ENCODE results near the gene PTGDS.

PTGDS gene

DNA sequence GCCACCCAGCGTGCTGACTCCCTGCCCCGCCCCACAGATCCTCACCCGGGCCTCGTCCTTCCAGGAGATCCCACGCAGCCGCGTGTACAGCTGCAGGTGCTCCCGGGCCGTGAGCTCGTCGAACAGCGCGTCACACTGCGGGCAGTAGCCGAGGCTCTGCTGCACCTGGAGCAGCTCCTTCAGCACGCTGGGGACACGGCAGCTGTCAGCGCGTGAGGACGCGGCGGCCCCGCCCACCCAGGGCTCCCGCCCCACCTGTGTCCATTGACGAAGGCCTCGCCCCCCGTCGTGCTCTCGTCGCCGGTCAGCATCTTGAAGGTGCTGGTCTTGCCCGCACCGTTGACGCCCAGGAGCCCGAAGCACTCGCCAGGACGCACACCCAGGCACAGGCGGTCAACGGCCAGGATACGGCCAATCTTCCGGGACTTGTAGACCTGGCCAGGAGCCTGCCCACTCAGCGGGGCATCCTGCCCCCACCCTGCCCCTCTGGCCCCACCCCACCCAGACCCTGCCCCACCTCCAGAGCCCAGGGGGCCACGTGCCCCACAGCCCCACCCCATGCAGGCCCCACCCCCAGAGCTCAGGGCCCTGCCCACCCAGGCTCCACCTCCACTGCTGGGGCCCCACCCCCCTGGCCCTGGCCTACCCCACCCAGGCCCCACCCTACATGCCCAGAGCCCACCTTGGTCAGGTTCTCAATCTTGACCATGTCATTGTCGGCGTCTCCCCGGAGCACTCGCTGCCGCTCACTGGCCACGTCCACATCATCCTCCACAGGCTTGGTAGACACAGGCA, 32.8 kb downstream of the PTGDS start:
- Mint-ChIP-seq H3K9me3 (ENCODE audit: low read depth) (no peaks in the 10 kb centered on the region), H3K36me3 (no peaks in the 10 kb centered on the region), H3K4me1 (ENCODE audit: low read depth) (peaks cover 4% of the 10 kb centered on the region), H3K27me3 (no peaks in the 10 kb centered on the region), H3K4me3 (no peak overlapping the region), H3K27ac (no peak overlapping the region)

DNA sequence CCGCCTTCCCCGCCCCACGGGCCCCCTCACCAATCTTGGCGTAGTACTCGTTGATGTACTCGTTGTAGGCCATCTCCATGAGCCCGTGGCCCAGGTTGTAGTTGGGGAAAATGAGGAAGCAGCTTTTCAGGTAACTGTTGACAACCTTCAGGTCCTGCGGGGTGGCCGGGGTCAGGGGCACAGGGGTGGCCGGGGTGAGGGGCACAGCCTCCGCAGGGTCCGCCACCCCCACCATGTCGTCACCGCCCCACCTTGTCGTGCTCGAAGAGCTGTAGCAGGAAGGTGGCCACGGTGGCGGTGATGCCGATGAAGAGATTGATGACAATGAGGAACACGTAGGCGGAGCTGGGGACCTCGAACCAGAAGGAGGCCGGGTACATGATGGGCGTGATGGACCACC, 33.9 kb downstream of the PTGDS start:
- peaks cover 2% of the 10 kb centered on the region for H3K4me1 Mint-ChIP-seq (ENCODE audit: low read depth)
- no peaks in the 10 kb centered on the region for H3K27me3 Mint-ChIP-seq
- H3K9me3 Mint-ChIP-seq (ENCODE audit: low read depth), result no peaks in the 10 kb centered on the region
- no peak overlapping the region for H3K4me3 Mint-ChIP-seq
- no peak overlapping the region for H3K27ac Mint-ChIP-seq
- H3K36me3 Mint-ChIP-seq, result no peaks in the 10 kb centered on the region

DNA sequence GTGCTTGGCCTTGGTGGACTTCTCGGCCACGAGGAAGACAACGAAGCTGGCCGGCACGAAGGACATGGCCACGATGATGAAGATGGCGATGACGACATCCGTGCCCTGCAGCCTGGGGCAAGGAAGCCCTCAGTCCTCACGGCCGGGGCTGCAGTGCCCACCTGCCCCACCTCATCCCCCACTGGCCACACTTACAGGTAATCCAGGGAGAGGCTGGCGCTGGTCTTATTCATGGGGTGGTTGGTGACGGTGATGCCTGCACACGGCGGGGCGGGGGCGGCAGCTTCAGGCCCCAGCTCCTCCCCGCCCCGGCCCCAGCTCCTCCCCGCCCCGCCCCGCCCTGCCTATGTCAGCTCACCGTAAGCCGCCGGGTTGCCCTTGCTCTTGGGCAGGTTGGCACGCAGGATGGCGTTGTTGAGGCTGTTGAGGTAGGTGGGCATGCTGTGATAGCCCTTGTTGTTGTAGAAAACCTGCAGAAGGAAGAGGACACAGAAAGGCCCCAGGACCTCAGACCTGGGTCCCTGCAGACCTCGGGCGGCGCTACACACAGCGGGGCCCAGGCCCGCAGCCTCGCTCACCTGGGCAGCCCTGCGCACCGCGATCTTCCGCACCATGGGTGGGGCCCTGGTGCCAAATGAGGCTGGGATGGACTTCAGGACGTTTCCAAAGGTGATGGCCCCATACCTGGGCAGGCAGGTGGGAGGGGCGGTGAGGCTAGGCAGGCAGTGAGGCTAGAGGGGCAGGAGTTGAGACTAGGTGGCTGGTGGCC, 34.8 kb downstream of the PTGDS start:
- Mint-ChIP-seq H3K36me3 (no peaks in the 10 kb centered on the region), H3K27ac (no peak overlapping the region), H3K4me1 (ENCODE audit: low read depth) (no peaks in the 10 kb centered on the region), H3K9me3 (ENCODE audit: low read depth) (no peaks in the 10 kb centered on the region), H3K27me3 (no peaks in the 10 kb centered on the region), H3K4me3 (no peak overlapping the region)

DNA sequence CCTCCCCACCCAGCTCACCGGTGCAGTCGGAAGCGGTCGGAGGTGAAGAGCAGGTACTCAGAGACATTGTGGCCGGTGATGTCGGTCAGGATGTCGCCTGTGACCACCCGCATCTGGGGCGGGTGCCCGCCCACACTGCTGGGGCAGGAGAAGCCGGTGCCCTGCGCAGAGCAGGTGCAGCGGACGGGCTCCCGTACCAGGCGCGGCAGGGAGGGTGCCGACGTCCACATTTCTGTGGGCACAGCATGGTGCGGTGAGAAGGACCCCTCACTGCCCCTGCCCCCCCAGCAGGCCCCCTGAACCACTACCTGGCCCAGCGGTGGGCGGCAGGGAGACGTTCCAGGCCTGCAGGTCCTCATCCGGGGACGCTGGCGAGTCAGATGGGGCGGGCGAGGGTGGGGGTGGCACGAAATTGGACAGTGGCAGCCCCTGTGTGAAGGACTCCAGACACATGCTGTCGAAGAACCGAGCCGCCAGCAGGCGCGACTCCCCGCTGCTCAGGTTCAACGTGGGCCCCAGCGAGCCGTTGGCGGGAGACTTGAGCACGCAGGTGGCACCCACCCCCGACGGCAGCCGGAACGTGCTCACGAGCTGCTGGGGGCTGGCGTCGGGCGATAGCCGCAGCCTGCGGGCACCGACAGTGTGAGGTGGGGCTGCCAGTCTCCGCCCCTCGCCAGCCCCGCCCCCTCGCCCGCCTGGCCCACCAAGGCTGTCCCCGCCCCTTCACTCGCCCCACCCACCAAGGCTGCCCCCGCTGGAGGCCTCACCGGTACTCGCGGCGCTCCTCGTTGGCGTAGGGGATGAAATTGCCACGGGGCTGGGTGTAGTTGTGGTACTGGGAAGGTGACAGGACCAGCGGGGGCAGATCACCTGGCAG, 35.6 kb downstream of the PTGDS start:
- H3K4me1 Mint-ChIP-seq (ENCODE audit: low read depth), result no peaks in the 10 kb centered on the region
- H3K27me3 Mint-ChIP-seq, result no peaks in the 10 kb centered on the region
- H3K9me3 Mint-ChIP-seq (ENCODE audit: low read depth), result no peaks in the 10 kb centered on the region
- H3K4me3 Mint-ChIP-seq, result no peak overlapping the region
- no peaks in the 10 kb centered on the region for H3K36me3 Mint-ChIP-seq
- no peak overlapping the region for H3K27ac Mint-ChIP-seq

DNA sequence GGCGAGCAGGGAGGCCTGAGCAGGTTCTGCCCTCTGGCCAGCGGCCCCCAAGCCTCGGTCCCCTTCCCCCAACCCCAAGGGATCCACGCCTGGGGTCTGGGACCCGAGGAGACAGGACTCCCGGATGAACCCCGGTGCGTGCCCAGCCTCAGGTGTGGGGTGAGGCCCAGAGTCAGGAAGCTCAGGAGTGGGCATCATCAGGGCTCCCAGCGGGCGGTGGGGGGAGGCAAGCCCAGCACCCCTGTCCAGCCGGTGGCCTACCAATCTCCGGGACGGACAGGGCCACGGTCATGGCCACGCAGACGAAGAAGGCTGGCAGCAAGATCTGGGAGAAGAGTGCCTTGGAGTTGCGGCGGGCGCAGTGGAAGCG, 36.3 kb downstream of the PTGDS start:
- no peaks in the 10 kb centered on the region for H3K27me3 Mint-ChIP-seq
- H3K4me1 Mint-ChIP-seq (ENCODE audit: low read depth), result no peaks in the 10 kb centered on the region
- no peak overlapping the region for H3K27ac Mint-ChIP-seq
- no peaks in the 10 kb centered on the region for H3K36me3 Mint-ChIP-seq
- H3K9me3 Mint-ChIP-seq (ENCODE audit: low read depth), result no peaks in the 10 kb centered on the region
- H3K4me3 Mint-ChIP-seq, result no peak overlapping the region

DNA sequence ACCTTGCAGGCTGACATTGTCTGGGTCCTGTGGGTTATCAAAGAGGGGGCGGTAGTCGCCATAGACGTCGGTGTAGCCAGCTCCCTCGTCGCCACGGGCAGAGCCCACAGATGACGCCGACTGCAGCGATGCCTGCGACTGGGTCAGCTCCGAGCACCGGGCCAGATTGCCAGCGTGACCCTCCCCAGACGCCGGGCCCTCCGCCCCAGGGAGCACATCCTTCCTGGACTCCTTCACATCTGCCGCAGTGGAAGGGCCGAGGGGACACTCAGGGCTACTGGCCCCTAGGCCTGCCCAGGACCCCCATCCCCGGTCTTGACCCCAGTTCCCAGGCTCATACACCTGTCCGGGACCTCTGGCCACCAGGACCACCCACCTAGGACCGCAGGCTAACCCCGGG, 36.9 kb downstream of the PTGDS start:
- Mint-ChIP-seq H3K27me3 (no peaks in the 10 kb centered on the region), H3K4me1 (ENCODE audit: low read depth) (no peaks in the 10 kb centered on the region), H3K36me3 (no peaks in the 10 kb centered on the region), H3K27ac (no peak overlapping the region), H3K9me3 (ENCODE audit: low read depth) (no peaks in the 10 kb centered on the region), H3K4me3 (no peak overlapping the region)

DNA sequence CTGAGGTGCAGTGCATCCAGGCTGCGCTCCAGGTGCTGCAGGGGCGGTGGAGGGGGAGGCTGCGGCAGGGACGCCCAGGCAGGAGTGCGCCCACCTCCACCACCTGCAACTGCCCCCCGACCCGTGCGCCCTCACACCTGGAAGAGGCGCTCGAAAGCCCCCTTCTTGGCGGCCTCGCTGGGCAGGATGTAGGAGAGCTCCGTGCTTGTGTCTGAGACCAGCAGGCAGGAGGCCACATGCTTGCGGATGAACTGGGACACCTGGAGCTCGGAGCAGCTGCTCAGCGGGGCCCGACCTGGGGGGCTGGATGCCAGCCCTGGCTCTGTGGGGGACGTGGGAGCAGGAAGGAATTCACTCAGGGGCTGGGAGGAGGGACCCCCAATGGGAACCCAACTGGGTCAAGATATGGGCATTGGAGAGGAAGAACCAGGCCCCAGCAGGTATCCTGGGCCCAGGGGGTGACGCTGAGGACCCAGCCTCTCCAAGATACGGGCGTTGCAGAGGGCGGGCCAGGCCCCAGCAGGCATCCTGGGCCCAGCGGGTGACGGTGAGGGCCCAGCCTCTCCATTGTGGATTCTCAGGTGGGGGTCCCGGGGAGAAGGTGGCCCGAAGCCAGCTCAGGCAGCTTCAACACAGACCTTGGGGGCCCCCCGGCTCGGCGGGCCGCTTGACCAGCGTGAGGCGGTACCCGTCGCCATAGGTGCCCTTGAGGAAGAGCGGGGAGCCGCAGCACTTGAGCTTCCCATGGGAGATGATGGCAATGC, 37.7 kb downstream of the PTGDS start:
- H3K27ac Mint-ChIP-seq, result no peak overlapping the region
- no peak overlapping the region for H3K4me3 Mint-ChIP-seq
- H3K27me3 Mint-ChIP-seq, result no peaks in the 10 kb centered on the region
- no peaks in the 10 kb centered on the region for H3K36me3 Mint-ChIP-seq
- no peaks in the 10 kb centered on the region for H3K4me1 Mint-ChIP-seq (ENCODE audit: low read depth)
- no peaks in the 10 kb centered on the region for H3K9me3 Mint-ChIP-seq (ENCODE audit: low read depth)

DNA sequence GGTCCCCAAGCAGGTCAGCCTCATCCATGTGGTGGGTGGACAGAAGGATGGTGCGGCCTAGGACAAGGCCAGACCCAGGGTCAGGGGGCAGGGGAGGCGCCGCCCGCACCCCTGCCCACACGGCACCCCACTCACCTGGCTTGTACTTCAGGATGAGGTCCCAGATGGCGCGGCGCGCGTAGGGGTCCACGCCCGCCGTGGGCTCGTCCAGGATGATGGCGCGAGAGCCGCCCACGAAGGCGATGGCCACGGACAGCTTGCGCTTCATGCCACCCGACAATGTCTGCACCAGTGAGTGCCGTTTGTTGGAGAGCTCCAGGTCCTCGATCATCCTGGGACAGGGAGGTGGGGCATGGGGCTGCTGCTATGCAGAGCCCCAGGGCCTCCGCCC, 38.2 kb downstream of the PTGDS start:
- Mint-ChIP-seq H3K9me3 (ENCODE audit: low read depth) (no peaks in the 10 kb centered on the region), H3K4me3 (no peak overlapping the region), H3K27ac (no peak overlapping the region), H3K27me3 (no peaks in the 10 kb centered on the region), H3K4me1 (ENCODE audit: low read depth) (no peaks in the 10 kb centered on the region), H3K36me3 (no peaks in the 10 kb centered on the region)

DNA sequence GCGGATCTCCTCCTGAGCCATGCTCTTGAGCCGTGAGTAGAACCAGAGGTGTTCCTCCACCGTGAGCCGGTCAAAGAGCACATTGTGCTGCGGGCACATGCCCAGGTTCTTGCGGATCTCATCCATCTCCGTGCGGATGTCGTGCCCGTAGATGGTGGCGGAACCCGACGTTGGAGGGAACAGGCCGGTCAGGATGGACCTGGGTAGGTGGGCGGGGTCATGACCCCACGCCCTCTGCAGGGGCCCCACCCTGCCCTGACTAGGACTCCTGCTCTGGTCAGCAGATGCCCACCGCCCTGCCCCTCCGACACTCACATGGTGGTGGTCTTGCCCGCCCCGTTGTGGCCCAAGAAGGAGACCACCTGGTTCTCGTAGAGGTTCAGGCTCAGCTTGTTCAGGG, 38.7 kb downstream of the PTGDS start:
- H3K4me1 Mint-ChIP-seq (ENCODE audit: low read depth), result no peaks in the 10 kb centered on the region
- H3K9me3 Mint-ChIP-seq (ENCODE audit: low read depth), result no peaks in the 10 kb centered on the region
- no peak overlapping the region for H3K27ac Mint-ChIP-seq
- no peaks in the 10 kb centered on the region for H3K27me3 Mint-ChIP-seq
- no peaks in the 10 kb centered on the region for H3K36me3 Mint-ChIP-seq
- no peak overlapping the region for H3K4me3 Mint-ChIP-seq

DNA sequence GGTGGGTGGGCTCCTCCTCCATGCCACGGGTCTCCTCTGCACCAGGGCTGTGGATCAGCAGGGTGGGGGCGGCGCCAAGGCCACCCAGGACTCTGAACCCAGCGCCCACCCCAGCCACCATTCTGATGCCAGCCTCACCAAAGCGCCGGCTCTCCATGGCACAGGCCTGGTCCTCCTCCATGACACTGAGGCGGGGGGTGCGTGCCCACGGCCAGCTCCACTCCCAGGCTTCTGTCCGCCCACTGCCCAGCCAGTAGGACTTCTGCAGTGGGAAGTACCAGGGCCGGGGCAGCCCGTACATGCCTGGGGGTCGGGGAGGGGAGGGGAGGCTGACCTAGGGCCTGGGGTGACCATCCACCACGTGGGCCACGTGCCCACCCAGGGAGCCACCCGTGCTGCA, 39.1 kb downstream of the PTGDS start:
- Mint-ChIP-seq H3K27ac (no peak overlapping the region), H3K4me3 (no peak overlapping the region), H3K36me3 (no peaks in the 10 kb centered on the region)

DNA sequence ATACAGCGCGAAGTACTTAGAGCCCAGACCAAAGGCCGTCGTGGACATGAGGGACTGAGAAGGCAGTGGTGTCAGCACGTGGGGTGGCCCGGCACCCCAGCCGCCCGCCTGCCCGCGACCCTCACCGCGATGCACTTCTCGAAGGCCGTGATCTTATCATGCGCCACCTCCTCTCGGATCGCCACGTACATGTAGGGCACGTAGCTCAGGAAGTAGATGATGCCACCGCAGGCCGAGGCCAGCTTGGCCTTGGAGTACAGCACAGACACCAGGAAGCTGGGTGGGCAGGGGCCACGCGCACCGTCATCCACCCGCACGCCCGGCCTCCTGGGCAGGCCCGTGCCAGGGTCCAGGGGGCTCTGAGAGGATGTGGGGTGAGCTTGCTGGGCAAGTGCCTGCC, 39.8 kb downstream of the PTGDS start:
- Mint-ChIP-seq H3K9me3 (ENCODE audit: low read depth) (no peaks in the 10 kb centered on the region), H3K36me3 (no peaks in the 10 kb centered on the region), H3K27ac (no peak overlapping the region), H3K4me1 (ENCODE audit: low read depth) (no peaks in the 10 kb centered on the region), H3K4me3 (no peak overlapping the region), H3K27me3 (no peaks in the 10 kb centered on the region)

More for the DNA sequence above, 39.1 kb downstream of the PTGDS start:
- Mint-ChIP-seq H3K27me3 (no peaks in the 10 kb centered on the region), H3K9me3 (ENCODE audit: low read depth) (no peaks in the 10 kb centered on the region), H3K4me1 (ENCODE audit: low read depth) (no peaks in the 10 kb centered on the region)

DNA sequence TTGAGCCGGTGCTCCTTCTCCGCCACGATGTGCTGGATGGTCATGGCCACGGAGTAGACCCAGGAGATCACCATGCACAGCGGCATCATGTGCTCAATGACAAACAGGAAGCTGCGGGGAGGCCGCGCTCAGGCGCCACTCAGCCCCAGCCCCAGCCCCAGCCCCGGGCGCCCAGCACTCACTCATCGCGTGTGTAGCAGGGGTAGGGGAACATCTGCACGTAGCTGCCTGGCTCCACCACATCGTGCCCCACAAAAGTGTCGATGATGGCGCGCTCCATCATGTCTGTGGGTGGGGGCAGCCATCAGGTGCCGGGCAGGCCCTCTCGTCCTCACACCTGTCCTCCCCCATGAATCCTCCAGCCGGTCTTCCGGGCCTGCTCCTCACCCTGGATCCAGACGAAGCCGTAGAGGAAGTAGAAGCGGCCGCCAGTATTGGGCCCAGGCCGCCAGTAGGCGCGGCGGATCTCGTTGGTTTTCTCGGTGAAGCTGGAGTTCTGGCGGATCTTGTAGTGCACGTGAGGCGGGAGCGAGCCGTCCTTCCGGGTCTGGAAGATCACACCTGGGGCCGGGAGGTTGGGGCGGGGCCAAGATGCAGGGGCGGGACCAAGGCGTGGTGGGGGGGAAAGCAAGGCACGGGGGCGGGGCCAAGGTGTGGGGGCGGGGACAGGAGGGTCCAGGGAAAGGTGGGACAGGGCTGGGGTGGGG, 40.6 kb downstream of the PTGDS start:
- H3K9me3 Mint-ChIP-seq (ENCODE audit: low read depth), result no peaks in the 10 kb centered on the region
- no peaks in the 10 kb centered on the region for H3K36me3 Mint-ChIP-seq
- no peaks in the 10 kb centered on the region for H3K27me3 Mint-ChIP-seq

DNA sequence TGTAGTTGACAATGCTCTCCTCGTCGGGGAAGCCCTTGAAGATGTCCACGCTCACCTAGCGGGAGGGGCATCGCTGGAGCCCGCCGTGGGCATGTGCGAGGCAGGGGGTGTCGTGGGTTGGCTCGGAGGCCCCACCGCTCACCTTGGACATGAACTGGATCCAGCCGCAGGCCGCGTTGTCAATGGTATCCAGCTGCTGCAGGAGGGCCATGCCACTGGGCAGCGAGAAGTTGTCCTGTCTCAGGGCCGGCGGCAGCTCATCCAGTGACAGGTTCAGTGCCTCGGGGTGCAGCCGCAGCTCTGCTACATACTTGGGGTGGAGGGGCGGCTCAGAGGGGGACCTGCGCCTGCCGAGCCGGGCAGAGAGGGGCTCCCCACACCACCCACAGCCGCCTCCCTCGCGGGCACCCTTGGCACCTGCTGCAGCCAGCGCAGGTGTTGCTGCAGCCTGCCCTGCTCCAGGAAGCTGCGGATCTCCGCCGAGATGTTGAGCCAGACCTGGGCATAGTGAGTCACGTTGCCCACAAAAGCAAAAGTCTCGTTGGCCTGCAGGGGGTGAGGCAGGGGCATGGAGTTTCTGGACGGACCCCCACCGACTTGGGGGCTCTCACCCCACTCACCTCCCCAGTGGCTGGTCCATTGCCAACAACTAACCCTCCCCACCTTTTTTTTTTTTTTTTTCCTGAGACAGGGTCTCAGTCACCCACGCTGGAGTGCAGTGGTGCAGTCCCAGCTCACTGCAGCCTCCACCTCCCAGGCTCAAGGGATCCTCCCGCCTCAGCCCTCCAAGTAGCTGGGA, 41.7 kb downstream of the PTGDS start:
- Mint-ChIP-seq H3K27ac (no peak overlapping the region), H3K36me3 (no peaks in the 10 kb centered on the region), H3K27me3 (no peaks in the 10 kb centered on the region), H3K9me3 (ENCODE audit: low read depth) (no peaks in the 10 kb centered on the region), H3K4me3 (no peak overlapping the region), H3K4me1 (ENCODE audit: low read depth) (no peaks in the 10 kb centered on the region)

More for the DNA sequence above, 40.6 kb downstream of the PTGDS start:
- no peak overlapping the region for H3K27ac Mint-ChIP-seq
- no peaks in the 10 kb centered on the region for H3K4me1 Mint-ChIP-seq (ENCODE audit: low read depth)
- no peak overlapping the region for H3K4me3 Mint-ChIP-seq
